Nephron progenitor cell (in vitro differentiated cells): ENCODE measurements around the gene ANKRD65.

Source experiments
- DNase-seq: peaks from one replicate; pipeline ENCODE4 v3.0.0; 2021
- H3K27ac Mint-ChIP-seq: 2 replicates; pipeline ENCODE4 v1.8.0; 2021; ENCODE audit warnings: mild to moderate bottlenecking, moderate library complexity, mixed read lengths
- H3K27me3 Mint-ChIP-seq: 2 replicates; pipeline ENCODE4 v1.8.0; 2021; ENCODE audit warnings: mild to moderate bottlenecking, low read depth, mixed read lengths; ENCODE audit not compliant: poor library complexity
- H3K36me3 Mint-ChIP-seq: 2 replicates; pipeline ENCODE4 v1.8.0; 2021; ENCODE audit warnings: low read depth, mixed read lengths
- H3K4me1 Mint-ChIP-seq: 2 replicates; pipeline ENCODE4 v1.8.0; 2021; ENCODE audit warnings: mixed read lengths
- H3K4me3 Mint-ChIP-seq: 2 replicates; pipeline ENCODE4 v1.8.0; 2021; ENCODE audit warnings: mild to moderate bottlenecking, moderate library complexity, mixed read lengths
- H3K9me3 Mint-ChIP-seq: 2 replicates; pipeline ENCODE4 v1.8.0; 2021; ENCODE audit warnings: mild to moderate bottlenecking, moderate library complexity, mixed read lengths
- CTCF ChIP-seq: fragments of 200-600 bp; sonication (generic); IDR thresholded peaks from 2 replicates; pipeline ENCODE4 v1.5.0; 2021; ENCODE audit warnings: antibody characterized with exemption

Gene ANKRD65

GRCh38 chr1:1433804-1434130 lies 12.7 kb upstream of the ANKRD65 start:
- no peaks in the 10 kb centered on the region for H3K27me3 Mint-ChIP-seq
- no peak for TF ChIP-seq CTCF
- H3K4me3 Mint-ChIP-seq: peak overlapping the region; percentile 32
- no peaks in the 10 kb centered on the region for H3K9me3 Mint-ChIP-seq
- H3K36me3 Mint-ChIP-seq: no peaks in the 10 kb centered on the region
- peaks cover 47% of the 10 kb centered on the region for H3K4me1 Mint-ChIP-seq
- DNase-seq: peak; percentile 42
- peak overlapping the region; percentile 57 for H3K27ac Mint-ChIP-seq

- no peaks in the 10 kb centered on the region for H3K27me3 Mint-ChIP-seq
- peak; percentile 69 for DNase-seq
- H3K4me1 Mint-ChIP-seq: peaks cover 47% of the 10 kb centered on the region
- TF ChIP-seq CTCF: no peak
- H3K4me3 Mint-ChIP-seq: peak overlapping the region; percentile 48
- H3K9me3 Mint-ChIP-seq: peaks cover 5% of the 10 kb centered on the region
- no peaks in the 10 kb centered on the region for H3K36me3 Mint-ChIP-seq
- peak overlapping the region; percentile 72 for H3K27ac Mint-ChIP-seq
Measured at GRCh38 chr1:1432951-1433803, 12.1 kb upstream of the ANKRD65 start.

- Mint-ChIP-seq H3K4me3 (peak overlapping the region; percentile 48), H3K27me3 (no peaks in the 10 kb centered on the region), H3K27ac (peak overlapping the region; percentile 45), H3K4me1 (peaks cover 47% of the 10 kb centered on the region), H3K36me3 (no peaks in the 10 kb centered on the region), H3K9me3 (peaks cover 5% of the 10 kb centered on the region)
- no peak for DNase-seq
- TF ChIP-seq CTCF: no peak
Measured at GRCh38 chr1:1432274-1432950, 11.3 kb upstream of the ANKRD65 start.

- peak; percentile 60 for DNase-seq
- no peak overlapping the region for H3K4me3 Mint-ChIP-seq
- H3K27ac Mint-ChIP-seq: no peak overlapping the region
- peaks cover 47% of the 10 kb centered on the region for H3K4me1 Mint-ChIP-seq
- H3K36me3 Mint-ChIP-seq: no peaks in the 10 kb centered on the region
- peaks cover 5% of the 10 kb centered on the region for H3K9me3 Mint-ChIP-seq
- H3K27me3 Mint-ChIP-seq: no peaks in the 10 kb centered on the region
- no peak for TF ChIP-seq CTCF
Measured at GRCh38 chr1:1431845-1432273, 10.8 kb upstream of the ANKRD65 start.

GRCh38 chr1:1430992-1431844 lies 10.1 kb upstream of the ANKRD65 start:
- no peak for DNase-seq
- no peak for TF ChIP-seq CTCF
- Mint-ChIP-seq H3K4me1 (peaks cover 48% of the 10 kb centered on the region), H3K27me3 (no peaks in the 10 kb centered on the region), H3K27ac (peak overlapping the region; percentile 57), H3K4me3 (no peak overlapping the region), H3K36me3 (no peaks in the 10 kb centered on the region), H3K9me3 (peaks cover 5% of the 10 kb centered on the region)
